Adrenal gland (tissue), 5 donors: ENCODE data around the gene TBC1D3B.

Source experiments
- POLR2A ChIP-seq, 2 donors: fragments of 450-650 bp; IDR thresholded peaks; one replicate each; pipeline ENCODE4 v1.6.1; 2017; ENCODE audit warnings: antibody characterized with exemption in 2 of 2, mild to moderate bottlenecking in 2 of 2, moderate library complexity in 1 of 2
- TF ChIP-seq, protein P1 (sequence below), 6 experiments: fragments of 450-650 bp in 4 of 6; fragments of 200-600 bp in 2 of 6; sonication (generic) in 1 of 6; IDR thresholded peaks; 1 replicate in 5 of 6; 2 replicates in 1 of 6; pipeline versions ENCODE4 v1.5.1 to v1.8.0; 2016 to 2021; ENCODE audit warnings: antibody characterized with exemption in 6 of 6, mild to moderate bottlenecking in 2 of 6, moderate library complexity in 1 of 6
- donor health status: DM: no; HTN: no; CAD: no.

DNA sequence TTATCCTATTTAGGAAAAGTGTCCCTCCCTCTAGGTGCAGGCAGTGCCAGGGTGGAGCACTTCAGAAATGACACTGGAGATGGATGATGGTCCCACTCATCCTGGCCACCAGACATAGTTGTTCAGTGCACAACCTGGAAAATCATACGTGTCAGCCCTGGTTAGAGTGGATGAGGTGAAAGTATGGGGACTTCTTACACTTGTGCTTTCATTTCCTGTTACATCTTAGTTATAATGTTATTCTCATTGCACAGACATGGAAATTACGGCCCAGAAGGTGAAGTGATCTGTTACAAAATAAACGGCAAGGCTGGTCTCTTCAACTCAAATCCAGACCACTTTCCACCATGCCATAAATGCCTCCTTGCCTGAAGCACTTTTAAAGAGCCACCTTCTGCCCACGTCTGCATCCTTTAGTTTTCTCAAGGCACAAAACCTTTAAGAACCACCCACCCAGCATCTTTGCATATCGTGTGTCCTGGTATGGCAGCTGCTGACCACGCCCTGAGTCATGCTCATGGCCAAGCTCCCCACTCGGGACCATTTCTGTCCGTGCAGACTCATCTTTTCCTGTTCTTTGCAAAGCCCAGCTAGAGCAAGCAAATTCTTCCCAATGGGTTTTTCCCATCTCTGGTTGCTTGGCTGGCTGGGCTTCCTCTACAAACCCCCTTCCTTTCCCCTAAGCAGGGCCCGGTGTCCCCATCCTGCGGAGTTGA, 22.4 kb downstream of the TBC1D3B start:
- TF ChIP-seq, protein P1, sequence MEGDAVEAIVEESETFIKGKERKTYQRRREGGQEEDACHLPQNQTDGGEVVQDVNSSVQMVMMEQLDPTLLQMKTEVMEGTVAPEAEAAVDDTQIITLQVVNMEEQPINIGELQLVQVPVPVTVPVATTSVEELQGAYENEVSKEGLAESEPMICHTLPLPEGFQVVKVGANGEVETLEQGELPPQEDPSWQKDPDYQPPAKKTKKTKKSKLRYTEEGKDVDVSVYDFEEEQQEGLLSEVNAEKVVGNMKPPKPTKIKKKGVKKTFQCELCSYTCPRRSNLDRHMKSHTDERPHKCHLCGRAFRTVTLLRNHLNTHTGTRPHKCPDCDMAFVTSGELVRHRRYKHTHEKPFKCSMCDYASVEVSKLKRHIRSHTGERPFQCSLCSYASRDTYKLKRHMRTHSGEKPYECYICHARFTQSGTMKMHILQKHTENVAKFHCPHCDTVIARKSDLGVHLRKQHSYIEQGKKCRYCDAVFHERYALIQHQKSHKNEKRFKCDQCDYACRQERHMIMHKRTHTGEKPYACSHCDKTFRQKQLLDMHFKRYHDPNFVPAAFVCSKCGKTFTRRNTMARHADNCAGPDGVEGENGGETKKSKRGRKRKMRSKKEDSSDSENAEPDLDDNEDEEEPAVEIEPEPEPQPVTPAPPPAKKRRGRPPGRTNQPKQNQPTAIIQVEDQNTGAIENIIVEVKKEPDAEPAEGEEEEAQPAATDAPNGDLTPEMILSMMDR (IDR thresholded peaks at IDR 0.05): no peak
- TF ChIP-seq POLR2A (IDR thresholded peaks at IDR 0.05): no peak
